Panc1 (cell line): ENCODE measurements around the gene MOB2. TPM values are rescaled to one million over a fixed set of nuclear protein-coding genes. Genes with fewer than 3 reads are reported as not detected.

ENCODE experiments used
- total RNA-seq: library from RNA; stranded (reverse); gene quantifications from one replicate; pipeline ENCODE4 v1.2.1, GENCODE V29; 2021; ENCODE audit not compliant: unreplicated experiment

MOB2 gene
- total RNA-seq, 1 experiment from 2014 or later = 51.2 TPM

Other genes starting within 250 kb of the MOB2 start
- gene TOLLIP, start 177.1 kb downstream of the MOB2 start, total RNA-seq = 141 TPM
- gene BRSK2, start 96.8 kb downstream of the MOB2 start, total RNA-seq = 32.2 TPM
- gene DUSP8, start 85.5 kb upstream of the MOB2 start, total RNA-seq = 5.5 TPM
- gene KRTAP5-1, start 98.5 kb upstream of the MOB2 start, total RNA-seq = not detected
- gene KRTAP5-2, start 111.5 kb upstream of the MOB2 start, total RNA-seq = not detected
- gene KRTAP5-3, start 121.7 kb upstream of the MOB2 start, total RNA-seq = not detected
- not detected for gene KRTAP5-4, start 135.4 kb upstream of the MOB2 start, total RNA-seq
- not detected for gene KRTAP5-5, start 143.0 kb upstream of the MOB2 start, total RNA-seq
- gene KRTAP5-6, start 210.4 kb upstream of the MOB2 start, total RNA-seq = not detected